IPS DF 19.7 (cell line): ENCODE measurements around the gene SLC6A11.

Experiments
- DNase-seq: peaks from one replicate; pipeline ENCODE4 v3.0.0-alpha.2; 2013; ENCODE audit warnings: low read depth, low spot score

Gene SLC6A11

GRCh38 chr3:10790713-10791112 lies 25.3 kb upstream of the SLC6A11 start:
- no peak for DNase-seq

- DNase-seq = no peak
Measured at GRCh38 chr3:10792208-10792607, 23.8 kb upstream of the SLC6A11 start.

- no peak for DNase-seq
Measured at GRCh38 chr3:10798600-10799367, 17.2 kb upstream of the SLC6A11 start.

GRCh38 chr3:10804183-10804648 lies 11.8 kb upstream of the SLC6A11 start:
- DNase-seq = no peak

GRCh38 chr3:10806006-10806405 lies 10.0 kb upstream of the SLC6A11 start:
- no peak for DNase-seq

- no peak for DNase-seq
Measured at GRCh38 chr3:10808130-10808735, 7.8 kb upstream of the SLC6A11 start.

GRCh38 chr3:10808974-10809373 lies 7.1 kb upstream of the SLC6A11 start:
- no peak for DNase-seq

- no peak for DNase-seq
Measured at GRCh38 chr3:10810376-10810775, 5.7 kb upstream of the SLC6A11 start.

GRCh38 chr3:10813425-10813824 lies 2.6 kb upstream of the SLC6A11 start:
- DNase-seq = no peak

- DNase-seq = no peak
Measured at GRCh38 chr3:10814623-10815022, 1.4 kb upstream of the SLC6A11 start.

GRCh38 chr3:10815487-10815886 lies 541 bp upstream of the SLC6A11 start:
- DNase-seq = no peak

GRCh38 chr3:10816863-10817253 lies 830 bp downstream of the SLC6A11 start:
- DNase-seq = no peak

- DNase-seq = no peak
Measured at GRCh38 chr3:10817506-10817905, 1.5 kb downstream of the SLC6A11 start.

- no peak for DNase-seq
Measured at GRCh38 chr3:10822055-10822454, 6.0 kb downstream of the SLC6A11 start.

GRCh38 chr3:10822708-10823515 lies 6.9 kb downstream of the SLC6A11 start:
- no peak for DNase-seq

GRCh38 chr3:10823516-10823818 lies 7.4 kb downstream of the SLC6A11 start:
- DNase-seq = no peak

GRCh38 chr3:10824468-10824867 lies 8.4 kb downstream of the SLC6A11 start:
- DNase-seq = no peak

- DNase-seq = no peak
Measured at GRCh38 chr3:10833855-10834414, 17.9 kb downstream of the SLC6A11 start.

GRCh38 chr3:10834951-10835350 lies 18.9 kb downstream of the SLC6A11 start:
- DNase-seq = no peak

GRCh38 chr3:10835406-10835805 lies 19.4 kb downstream of the SLC6A11 start:
- DNase-seq = no peak

GRCh38 chr3:10836676-10837075 lies 20.6 kb downstream of the SLC6A11 start:
- DNase-seq = no peak

GRCh38 chr3:10837849-10838248 lies 21.8 kb downstream of the SLC6A11 start:
- DNase-seq = no peak
